ENCODE results near the gene FAM171A1. TPM values are rescaled to one million over a fixed set of nuclear protein-coding genes. Genes with fewer than 3 reads are reported as not detected.

The FAM171A1 gene
- polyA plus RNA-seq, 10 donors, result 28.3 to 54.8 (median 34.3) TPM

- DNase-seq, result no peak
Observed at GRCh38 chr10:15253951-15254807, 116.9 kb downstream of the FAM171A1 start.

- DNase-seq, result no peak
Observed at GRCh38 chr10:15252396-15252795, 118.7 kb downstream of the FAM171A1 start.

DNA sequence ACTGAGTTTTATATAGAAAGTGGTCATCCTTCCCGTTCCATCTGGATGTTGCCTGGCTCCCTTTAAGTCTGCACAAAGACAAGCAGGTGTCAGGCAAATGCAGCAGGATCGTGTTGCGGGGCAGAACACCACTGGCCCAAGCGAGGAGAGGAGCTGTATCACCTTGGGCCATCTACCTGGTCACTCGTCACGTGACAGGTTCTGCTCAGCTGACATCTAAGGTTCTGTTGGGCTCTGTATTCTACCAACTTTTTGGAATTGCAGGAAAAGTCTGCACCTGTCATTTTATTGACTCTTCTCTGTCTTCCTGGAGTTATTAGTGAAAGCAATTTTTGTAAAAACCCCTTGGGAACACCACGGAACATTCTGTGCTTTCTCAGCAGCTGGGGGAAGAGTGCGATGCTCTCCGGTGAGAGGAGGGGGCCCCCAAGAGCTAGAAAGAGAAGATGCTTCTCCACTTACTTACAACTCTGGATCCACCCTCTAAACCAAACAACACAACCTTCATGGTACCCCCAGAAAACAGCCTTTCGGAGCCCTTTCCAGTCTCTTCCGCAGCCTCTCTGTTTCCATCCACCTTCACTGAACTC is 119.2 kb downstream of the FAM171A1 start:
- DNase-seq, result no peak

DNA sequence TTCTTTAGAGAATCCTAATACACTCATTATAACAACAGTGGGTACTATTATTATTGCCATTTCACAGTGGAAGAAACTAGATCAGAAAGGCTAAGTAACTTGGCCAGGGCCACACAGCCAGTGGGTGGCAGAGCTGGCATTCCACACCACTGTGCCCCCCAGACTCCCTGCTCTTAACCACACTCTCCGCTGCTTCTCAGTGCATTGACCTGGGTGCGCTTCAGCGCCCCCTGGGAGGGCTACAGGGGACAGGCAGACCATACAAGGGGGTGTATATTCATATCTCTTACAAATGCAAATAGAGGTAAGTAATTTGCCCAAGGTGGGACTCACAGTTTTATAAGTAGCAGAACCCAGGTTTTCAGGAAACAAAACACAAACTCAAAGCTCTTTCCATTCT is 125.6 kb downstream of the FAM171A1 start:
- DNase-seq, result no peak

DNA sequence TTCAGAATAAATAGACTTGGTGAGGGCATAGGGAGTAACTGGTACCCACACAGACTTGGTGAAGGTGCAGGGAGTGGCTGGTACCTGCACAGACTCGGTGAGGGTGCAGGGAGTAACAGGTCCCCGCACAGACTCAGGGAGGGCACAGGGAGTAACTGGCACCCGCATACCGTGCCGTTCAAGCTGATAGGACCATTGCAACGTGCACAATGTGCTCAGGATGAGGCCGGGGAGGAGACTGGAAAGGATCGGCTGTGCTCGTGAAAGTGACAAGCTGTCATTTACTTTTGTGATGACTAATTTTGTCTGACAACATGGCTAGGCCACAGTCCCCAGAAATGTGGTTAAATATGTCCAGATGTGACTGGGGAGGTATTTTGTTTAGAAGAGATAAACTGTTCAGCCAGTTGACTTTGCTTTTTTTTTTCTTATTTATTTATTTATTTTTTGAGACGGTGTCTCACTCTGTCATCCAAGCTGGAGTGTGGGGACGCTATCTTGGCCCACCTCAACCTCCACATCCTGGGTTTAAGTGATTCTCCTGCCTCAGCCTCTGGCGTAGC is 126.4 kb downstream of the FAM171A1 start:
- DNase-seq, result no peak

DNA sequence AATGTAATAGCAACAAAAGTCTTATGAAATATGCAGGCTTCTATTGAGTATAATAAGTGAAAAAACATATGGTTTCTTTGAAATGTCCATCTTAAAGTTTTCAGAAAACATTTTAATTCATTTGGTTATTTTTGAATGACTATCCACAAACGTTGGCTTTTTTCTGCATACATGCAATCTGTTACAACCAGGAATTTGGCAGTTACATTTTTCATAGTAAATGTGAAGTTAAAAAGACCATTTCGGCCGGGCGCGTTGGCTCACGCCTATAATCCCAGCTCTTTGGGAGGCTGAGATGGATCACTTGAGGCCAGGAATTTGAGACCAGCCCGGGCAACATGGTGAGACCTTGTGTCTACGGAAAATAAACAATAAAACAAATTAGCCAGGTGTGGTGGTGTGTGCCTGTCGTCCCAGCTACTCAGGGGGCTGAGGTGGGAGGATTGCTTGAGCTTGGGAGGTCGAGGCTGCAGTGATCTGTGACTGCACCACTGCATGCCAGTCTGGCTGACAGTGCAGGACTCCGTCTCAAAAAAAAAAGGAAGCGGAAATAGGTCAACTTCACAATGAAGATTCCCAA is 128.7 kb downstream of the FAM171A1 start:
- DNase-seq, result no peak

DNA sequence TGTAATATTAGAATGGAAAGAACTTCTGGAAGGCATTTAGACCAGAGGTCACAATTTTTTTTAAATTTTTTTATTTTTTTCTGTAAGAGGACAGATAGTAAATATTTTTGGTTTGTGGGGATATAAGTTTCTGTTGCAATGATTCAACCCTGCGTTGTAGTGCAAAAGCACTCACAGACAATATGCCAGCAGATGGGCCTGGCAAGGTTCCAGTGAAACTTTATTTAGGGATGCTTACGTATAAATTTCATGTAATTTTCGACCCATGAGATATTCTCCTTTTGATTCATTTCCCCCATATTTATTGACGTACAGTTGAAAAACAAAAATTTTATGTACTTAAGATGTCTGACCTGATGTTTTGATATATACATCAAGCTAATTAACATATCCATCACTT is 129.8 kb downstream of the FAM171A1 start:
- no peak for DNase-seq

DNA sequence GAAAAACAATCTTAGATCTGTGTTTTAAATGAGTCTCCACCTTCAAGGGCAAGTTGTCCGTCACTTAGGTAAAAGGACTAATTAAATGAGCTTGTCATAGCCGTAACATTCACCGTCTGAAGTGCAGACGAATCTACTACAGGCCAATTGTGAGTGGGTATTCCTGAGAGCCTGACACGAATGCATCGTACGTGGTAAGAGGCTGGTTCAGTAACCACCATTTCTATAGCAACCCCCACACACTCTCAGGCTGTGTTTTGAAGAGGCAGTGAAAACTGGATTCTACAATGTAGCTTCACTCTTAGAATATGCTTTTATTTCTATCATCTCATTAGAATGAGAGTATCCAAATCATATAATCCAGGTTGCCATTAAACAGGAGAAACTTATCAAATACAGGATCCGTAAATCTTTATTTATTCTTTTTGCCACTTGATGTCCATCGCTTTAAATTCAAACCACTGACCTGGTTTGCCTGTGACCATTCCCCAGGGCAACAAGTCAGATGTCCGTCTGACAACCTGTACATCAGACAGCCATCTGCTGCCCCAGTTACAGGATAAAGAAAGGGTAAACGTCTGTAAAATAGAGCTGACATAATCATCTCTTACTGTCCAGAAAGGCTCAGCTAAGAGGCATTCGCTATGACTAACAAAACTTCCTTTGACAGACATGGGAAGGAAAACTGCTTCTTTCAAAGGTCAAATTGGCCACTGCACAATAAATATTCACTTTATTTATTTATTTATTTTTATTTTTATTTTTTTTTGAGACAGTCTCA is 132.3 kb downstream of the FAM171A1 start:
- no peak for DNase-seq

- peak; percentile 62 to 89 (median 75) for DNase-seq
Observed at GRCh38 chr10:15237351-15237750, 133.7 kb downstream of the FAM171A1 start.

DNA sequence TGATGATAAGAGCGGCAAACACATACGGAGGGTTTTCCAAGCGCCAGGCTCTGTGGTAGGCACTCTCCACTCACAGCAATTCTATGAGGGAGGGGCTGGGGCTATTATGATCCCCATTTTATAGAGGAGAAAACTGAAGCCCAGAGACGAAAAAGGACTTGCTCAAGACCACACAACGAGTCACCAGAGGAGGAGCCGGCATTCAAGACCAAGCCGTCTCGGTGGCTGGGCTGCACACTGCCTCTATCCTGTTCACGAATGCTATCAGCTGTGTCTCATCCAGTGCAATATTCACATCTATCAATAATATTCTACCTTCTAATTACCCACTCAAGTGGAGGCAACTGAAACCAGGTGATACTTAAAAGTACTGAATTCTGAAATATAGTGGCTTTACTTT is 134.7 kb downstream of the FAM171A1 start:
- DNase-seq, result no peak

DNA sequence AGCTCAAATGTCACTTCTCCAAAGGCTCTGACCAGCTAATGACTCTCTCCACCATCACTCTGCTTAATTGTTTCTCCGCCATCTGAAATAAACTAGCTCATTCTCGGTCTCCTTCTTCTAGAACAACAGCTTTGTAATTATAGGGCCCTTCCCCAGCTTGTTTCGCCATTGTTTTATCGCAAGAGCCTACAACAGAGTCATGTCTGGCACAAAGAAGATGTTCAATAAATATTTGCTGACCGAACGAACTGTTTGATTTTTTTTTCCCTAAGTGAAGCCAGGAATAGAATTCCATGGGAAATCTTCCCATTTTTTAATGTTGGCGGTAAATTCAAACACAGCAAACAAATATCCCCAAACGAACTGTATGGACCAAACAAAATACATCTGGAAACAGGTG is 138.8 kb downstream of the FAM171A1 start:
- DNase-seq, result no peak

DNA sequence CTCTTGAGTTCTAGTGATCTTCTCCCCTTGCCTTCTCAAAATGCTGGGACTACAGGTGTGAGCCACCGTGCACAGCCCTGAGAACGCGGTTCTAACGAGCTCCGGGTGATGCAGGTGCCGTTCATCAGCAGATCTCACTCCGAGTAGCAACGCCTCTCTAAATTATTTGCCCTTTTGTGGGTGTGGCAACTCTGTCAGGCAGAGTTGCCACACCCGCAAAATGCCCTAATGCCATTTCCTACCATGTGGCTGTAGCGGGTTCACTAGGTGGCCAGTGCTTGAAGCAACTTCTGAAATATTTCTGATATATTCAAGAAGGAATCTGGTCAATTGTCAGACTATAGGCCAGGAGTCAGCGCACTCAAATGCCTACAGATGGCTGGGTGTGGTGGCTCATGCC is 139.7 kb downstream of the FAM171A1 start:
- no peak for DNase-seq

DNA sequence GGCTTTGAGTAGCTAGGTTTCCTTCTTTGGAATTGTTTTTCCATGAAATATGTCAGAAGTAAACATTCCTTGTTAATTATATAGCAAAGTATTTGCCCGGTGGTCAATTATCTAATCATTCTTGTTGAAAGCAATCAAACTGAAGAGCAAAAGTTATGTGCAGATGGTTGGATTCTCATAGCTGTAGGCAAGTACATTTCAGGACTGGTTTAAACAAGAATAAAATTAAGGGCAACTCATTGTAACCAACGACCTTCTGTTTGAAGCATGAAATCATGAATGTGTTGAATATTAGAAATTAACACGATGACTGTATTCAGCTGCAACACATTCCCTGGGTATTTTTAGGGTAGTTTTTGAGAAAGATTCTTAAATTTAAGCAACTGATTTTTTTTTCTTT is 140.8 kb downstream of the FAM171A1 start:
- DNase-seq, result no peak

DNA sequence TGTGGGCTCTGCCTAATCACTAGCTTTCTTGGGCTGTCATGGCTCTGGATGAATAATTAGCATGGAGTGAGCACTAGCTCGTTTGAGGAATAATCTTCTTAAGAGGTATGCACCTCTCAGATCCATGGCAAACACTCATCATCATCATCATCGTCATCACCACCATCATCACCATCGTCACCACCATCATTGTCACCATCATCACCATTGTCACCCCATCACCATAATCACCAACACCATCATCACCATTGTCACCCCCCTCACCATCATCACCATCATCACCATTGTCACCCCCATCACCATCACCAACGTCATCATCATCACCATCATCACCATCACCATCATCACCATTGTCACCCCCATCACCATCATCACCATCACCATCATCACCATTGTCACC is 141.8 kb downstream of the FAM171A1 start:
- DNase-seq, result no peak

DNA sequence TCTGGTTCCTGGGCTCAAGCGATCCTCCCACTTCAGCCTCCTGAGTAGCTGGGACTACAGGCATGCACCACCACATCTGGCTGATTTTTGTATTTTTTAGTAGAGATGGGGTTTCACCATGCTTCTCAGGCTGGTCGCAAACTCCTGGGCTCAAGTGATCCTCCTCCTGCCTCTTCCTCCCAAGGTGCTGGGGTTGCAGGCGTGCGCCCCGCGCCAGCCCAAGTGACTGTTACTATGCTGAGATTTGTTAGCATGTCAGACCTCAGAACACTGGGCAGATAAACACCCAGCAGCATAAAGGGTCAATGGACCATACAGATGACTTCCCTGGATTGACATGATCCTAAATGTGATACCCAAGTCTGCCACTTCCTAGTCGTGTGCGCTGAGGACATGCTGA is 142.7 kb downstream of the FAM171A1 start:
- no peak for DNase-seq

DNA sequence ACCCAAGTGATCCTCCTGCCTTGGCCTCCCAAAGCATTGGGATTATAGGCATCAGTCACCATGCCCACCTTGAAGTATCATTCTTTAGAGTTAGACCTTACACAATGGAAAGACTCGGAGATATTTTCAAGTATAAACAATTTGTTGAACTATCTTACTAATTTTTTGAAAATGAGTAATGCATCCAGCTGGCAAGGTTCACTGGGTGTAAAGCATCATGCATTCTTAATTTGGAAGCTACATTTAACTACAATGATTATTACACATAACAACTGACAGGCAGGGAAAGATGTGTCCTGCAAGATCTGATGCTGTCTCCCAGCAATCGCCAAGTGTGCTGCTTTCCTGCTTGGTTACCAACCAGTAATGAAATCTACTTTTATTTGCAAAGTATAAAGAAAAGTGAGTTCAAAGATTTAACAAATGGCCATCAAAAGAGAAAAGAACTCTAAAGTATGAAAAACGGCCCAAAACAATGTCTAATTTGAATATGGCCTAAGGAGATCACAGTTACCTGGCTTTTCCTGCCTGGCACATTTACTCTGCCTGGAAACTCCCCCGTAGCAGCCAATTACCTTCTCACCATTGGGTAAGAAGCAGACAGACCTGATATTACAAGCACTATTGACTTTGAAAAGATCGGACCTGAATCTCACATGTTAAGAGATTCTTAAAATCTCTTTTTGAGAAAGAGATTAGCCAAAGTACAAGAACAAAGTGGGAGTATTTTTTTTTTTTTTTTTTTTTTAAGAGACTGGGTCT is 143.3 kb downstream of the FAM171A1 start:
- DNase-seq, result no peak

GRCh38 chr10:15225511-15225910 is 145.6 kb downstream of the FAM171A1 start:
- DNase-seq, result no peak

GRCh38 chr10:15224948-15225347 is 146.1 kb downstream of the FAM171A1 start:
- DNase-seq, result no peak

DNA sequence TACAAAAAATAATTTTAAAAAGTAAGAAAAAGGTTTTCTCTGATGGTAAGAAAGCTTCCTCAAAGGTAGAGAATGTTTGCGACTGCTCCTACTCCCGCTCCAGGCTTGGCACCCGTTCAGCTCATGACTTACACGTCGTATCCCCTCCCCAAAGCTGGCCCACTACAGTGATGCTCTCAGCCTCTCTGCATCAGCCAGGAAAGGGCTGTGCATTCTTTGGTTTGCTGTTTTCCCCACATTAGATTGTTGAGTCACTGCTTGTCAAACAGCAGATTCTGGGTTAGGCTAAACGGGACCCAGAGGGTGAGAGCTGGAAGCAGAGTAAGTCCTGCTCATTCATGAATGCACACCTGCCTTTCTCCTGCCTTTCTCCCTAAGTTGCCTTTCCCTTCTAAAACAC is 147.9 kb downstream of the FAM171A1 start:
- peak; percentile 35 to 69 (median 57) for DNase-seq

- DNase-seq, result no peak
Observed at GRCh38 chr10:15222511-15222910, 148.6 kb downstream of the FAM171A1 start.

DNA sequence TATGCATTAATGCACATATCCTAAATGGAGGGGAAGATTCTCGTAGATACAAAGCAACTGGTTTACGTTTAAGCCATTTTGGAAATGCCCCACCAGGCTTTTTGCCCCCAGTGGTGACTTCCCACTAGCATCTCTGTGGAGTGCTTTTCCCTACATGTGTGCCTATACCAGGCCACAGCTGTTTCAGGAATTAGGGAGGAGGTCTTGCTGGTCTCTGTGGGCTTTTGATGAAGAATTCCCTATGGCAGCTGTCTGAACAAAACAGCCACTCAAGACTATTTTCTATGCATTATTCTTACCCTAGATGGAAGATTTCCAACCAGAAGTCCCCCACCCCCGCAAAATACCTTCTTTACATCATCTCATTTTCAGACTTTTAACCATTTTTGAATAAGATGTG is 150.6 kb downstream of the FAM171A1 start:
- DNase-seq, result no peak
